GM19328 (cell line): Measurements from ENCODE around the gene ARHGAP22.

Source experiments
- ATAC-seq: cut with Tn5 transposase; IDR thresholded peaks from one replicate; pipeline ENCODE4 v1.9.1; 2021; ENCODE audit warnings: mild to moderate bottlenecking, moderate library complexity; ENCODE audit not compliant: unreplicated experiment

Gene ARHGAP22

GRCh38 chr10:48517482-48517881 lies 87.4 kb downstream of the ARHGAP22 start:
- no peak for ATAC-seq

DNA sequence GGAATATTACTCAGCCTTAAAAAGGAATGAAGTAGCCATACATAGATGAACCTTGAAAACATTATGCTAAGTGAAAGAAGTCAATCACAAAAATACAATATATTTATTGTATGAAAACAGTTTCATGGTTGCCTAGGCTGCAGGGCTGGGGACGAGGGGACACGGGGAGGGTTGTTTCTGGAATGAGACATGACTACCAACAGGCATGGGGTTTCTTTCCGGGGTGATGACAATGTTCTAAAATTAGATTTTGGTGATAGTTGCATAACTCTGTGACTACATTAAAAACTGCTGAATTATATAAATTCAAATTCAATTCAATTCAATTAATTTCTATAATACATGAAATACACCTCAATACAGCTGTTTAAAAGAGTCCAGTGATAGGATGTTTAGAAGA lies 88.0 kb downstream of the ARHGAP22 start:
- ATAC-seq, result no peak

GRCh38 chr10:48514916-48515315 lies 90.0 kb downstream of the ARHGAP22 start:
- no peak for ATAC-seq

- ATAC-seq, result no peak
These were observed 90.6 kb downstream of the ARHGAP22 start for GRCh38 chr10:48514255-48514654.

GRCh38 chr10:48512861-48513260 lies 92.0 kb downstream of the ARHGAP22 start:
- no peak for ATAC-seq

- ATAC-seq, result no peak
These were observed 93.0 kb downstream of the ARHGAP22 start for GRCh38 chr10:48511875-48512231.

GRCh38 chr10:48511066-48511874 lies 93.6 kb downstream of the ARHGAP22 start:
- ATAC-seq, result no peak

DNA sequence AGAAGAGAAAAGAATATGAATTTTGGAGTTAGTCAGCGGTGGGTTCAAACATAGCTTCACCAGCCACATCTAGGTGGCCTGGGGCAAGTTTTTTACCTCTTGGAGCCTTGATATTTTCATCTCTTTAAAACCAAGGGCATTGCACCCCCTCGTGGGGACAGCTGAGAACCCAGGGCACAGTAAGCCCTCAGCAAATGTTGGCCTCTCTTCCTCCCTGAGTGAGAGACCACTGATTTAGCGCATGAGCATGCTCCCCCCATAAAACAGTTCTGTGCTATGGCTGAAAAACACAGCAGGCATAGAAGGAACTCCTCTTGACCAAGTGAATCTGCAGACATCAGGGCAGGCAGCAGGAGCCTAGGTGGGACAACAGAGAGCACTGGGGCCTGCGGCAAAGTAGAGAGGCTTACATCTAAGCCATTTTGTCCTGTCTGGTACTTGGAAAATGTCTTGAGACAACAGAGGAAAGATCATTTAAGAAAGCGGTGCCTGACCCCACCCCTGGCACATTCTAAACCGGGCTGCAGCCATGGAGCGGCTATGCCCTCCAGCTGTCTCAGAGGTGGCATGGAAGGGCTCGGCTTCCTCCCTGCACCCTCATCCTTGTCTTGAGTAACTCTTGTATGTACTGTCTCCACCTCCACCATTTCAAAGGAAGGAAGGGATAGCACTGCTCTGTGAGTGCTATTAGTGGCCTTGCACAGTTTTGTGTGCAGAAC lies 94.7 kb downstream of the ARHGAP22 start:
- no peak for ATAC-seq

DNA sequence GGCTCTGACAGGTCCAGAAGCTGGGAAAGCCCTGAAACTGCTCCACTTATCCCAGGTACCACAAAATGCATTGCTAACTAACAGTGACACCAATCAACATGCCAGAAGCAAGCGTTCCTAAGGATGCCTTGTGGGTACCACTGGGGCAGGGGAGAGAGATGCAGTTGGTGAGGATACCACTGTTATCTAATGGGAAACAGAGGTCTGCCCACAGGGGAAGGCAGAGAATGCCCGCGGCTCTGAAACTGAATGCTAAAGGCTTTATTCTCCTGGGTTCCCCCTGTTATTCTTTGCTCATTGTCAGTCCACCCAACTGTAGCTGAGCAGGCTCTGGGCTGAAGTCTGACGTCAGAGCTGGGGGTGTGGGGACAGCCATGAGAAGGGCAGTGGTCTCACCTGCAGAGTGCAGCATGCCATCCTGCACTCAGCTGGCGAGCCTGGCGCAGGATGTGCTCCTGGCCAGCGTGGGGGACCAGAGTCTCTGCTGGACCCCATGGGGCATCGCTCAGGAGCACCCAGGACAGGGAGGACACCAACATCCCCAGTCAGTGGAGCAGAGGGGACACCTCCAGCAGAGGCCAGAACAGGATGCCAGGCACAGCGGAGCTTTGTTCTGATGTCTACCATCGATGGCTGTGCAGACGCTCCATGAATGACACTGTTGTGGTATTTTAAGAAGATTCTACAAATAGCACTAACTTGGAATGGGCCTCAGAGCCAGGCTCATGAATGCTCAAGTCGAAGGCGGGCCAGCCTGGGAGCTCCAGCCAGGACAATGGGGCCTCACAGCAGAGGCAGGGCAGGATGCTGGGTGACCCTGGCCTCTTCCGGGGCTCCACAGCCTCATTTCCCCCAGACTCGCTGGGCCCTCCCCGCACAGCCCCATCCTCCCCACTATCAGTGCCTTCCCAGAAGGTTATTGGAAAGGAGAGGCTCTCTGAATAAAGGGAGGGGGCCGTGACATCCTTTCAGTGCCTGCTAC lies 95.8 kb downstream of the ARHGAP22 start:
- no peak for ATAC-seq

DNA sequence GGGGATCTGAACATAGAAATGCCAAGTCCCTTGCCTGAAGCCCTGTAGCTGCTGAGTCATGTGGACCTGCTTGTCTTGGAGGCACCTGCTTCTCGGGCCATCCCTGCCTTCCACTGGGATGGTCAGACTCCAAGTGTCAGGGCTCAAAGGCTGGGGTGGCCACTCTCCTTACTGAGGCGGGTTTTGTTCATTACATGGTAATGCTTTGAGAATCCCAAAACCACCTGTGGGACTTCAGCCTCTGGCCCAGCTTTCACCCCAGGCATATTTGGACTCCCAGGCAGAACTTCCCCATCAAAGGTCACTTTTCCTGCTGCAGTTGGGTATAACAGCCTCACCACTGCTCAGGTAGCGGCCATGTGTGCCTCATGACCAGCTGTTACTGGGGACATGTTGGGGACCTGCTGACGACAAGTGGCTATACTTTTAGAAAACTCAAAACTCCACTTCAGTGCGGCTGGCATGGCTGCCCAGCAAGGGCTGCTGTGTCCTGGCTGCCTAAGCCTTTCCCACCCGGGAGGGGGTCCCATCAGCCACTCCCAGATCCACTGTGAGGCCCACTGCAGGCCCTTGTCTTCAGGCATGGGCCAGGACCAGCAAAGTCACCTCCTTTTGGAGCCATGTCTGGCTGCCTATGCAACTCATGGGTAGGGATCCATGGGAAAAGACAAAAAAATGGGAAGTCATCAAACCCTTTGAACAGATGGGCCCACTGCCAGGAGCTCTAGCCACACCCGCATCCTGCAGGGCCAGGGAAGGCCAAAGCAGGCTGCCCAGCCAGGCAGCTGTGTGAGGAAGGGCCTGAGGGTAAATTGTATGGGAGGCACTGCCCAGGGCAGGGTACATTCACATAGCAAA lies 96.7 kb downstream of the ARHGAP22 start:
- ATAC-seq, result no peak

DNA sequence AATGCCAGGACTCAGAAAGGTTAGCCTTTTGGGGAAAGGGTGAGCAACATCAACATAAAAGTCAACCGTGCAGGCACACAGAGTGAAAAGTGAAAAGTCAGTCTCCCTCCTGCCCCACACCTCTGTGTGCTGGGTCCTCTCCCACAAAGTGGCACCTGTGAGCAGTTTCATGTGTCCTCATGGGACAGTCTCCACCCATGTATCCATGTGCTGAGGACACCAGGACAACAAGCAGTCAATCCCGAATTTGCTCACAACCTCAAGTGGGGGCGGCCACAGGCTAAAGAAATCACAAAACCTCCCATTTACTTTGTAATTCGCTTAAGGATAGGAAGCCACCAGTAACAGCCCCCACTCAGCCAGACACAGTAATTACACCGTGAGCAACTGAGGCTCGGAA lies 97.4 kb downstream of the ARHGAP22 start:
- no peak for ATAC-seq

DNA sequence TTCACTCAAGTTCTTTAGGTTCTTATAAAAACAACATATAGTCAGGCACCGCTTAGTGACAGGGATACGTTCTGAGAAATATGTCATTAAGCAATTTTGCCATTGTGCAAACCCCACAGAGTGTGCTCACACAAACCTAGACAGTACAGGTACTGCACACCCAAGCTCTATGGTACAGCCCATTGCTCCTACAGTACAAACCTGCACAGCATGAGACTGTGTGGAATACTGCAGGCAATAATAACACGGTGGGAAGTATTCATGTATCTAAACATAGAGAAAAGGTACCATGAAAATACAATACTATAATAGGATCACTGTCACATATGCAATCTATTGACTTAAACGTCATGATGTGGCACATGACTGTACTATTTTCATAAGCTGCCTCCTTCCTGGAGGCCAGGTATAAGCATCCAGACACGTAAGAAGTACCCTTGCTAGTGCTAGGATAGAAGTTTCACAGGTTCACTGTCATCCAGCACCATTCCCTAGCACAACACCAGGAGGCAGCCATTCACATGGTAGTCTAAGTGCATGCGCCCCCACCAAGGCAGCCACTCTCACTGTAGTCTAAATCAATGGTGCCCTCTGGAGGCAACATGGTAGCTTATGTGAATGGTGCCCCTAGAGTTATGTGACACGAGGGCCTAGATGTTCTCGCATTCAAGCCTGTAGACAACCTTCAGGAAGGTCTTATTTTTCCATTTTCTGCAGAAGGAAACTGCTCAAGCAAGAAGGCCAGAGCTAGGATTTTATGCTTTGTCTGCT lies 98.5 kb downstream of the ARHGAP22 start:
- ATAC-seq, result no peak

DNA sequence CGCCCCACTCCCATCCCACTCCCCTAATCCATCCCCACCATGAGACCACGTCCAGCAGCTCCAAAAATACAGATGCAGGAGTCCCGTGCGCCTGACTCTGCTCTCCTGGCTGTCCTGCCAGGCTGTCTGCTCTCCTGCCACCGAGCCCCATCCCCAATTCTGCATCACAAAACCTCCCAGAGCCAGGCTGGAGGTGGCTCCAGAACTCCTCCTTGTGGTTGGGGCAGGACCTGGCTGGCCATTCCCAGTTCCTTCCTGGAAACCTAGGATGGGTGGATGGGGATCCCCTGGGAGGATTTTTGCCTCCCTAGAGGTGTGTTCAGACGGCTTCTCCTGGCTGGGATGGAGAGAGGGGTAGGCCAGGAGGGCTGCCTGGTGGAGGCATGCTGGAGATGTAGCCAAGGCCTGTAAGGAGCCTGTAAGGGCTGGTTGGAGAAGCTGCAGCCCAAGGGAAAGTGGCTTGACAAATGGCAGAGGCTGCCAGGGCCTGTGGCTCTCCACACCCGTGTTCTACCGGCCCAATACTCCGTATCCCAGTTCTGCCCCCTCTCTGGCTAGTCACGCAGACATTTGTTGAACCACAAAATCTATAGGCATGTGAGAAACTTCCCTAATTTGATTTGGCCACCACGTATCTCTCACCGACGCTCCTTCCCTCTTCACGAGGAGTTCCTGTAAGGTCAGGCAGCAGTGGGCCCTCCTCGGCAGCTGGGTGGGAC lies 99.3 kb downstream of the ARHGAP22 start:
- no peak for ATAC-seq

- no peak for ATAC-seq
These were observed 100.6 kb downstream of the ARHGAP22 start for GRCh38 chr10:48504141-48504885.

DNA sequence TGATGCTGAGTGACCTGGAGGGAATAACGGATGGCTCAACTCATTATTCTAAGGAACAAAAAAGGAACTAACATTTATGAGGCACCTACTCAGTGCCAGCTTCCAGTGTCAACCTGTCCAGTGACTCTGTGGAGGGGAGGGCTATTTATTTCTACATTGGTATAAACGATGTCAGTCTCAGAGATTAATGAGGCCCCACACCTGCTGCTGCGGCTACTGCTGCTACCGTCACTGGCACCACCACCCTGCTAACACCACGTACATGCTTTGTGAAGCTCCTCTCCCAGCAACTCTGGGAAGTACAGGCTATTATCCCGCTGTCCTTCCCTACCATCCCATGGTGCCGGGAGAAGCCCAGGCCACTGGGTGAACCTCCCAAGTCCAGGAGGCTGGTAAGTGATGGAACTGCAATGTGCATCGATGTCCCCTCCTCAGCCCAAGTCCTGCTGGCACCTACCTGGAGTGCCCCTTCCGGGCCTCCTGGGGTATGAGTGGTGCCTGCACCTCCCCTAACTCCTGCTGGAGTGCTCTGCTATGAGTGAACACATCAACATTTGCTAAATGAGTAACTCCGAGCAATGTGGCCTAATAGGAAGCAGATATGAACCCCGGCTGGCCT lies 101.5 kb downstream of the ARHGAP22 start:
- ATAC-seq, result no peak

- ATAC-seq, result no peak
These were observed 102.1 kb downstream of the ARHGAP22 start for GRCh38 chr10:48502791-48503190.

DNA sequence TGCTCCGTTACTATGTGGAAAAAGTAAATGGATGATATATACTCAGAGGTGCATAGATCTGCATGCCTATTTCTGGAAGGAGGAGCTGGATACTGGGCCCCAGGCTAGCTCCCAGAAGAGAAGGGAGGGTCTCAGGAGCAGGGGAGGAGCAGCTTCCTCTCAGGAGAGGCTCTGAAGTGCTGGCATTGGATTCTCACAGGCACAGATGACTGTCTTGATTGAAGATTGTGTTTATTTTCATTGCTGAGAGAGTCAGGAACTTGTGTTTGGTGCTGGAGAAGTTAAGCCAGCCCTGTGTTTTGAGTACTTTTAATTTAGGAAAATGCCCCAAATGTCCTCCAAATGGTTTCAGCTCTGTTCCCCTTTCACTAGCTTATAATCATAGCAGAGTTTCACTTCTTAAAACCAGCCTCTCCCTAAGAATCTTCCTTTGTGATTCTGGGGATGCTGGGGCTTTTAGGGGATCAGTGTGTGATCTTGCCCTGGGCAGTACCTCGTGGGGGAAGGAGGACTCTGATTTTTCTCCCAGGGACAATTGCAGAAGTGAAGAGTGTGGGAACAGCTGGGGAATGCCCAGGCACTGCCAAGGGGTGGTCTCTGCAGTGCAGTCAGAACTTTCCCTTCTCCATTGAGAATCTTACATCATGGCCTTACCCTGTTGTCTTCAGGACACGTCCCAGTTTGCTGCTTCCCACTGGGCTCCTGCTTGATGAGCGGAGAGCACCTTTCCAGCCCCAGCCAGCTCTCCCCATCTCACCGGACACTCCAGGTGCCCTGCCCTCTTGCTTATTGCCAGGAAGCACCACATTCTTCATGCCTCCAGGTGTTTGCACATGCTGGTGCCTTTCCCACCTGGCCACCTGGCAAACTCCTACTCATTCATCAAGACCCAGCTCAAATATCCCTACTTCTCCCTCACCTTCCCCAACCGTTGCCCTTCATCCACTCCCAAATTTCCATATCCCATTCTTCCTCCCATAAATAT lies 102.8 kb downstream of the ARHGAP22 start:
- ATAC-seq, result no peak
